ENCODE measurements around the gene CASZ1. TPM values are rescaled to one million over a fixed set of nuclear protein-coding genes. Genes with fewer than 3 reads are reported as not detected.
A peak's percentile ranks its signal among the peaks of the same experiment; 100 is the strongest.

CASZ1 gene
- total RNA-seq (10 to 100 TPM in 1 of 9 donors, 1 to 10 TPM in 8; 2.5 to 35.2 (median 7.5) TPM), polyA plus RNA-seq (10 to 100 TPM in 1 of 3 donors, 1 to 10 TPM in 2; 3.1 to 10.2 (median 3.6) TPM)
- long read RNA-seq, donor 1 = 0 reads
- long read RNA-seq, donor 2 = 0 reads
- long read RNA-seq, donor 3, partial matches to known transcripts = 0 of 1 reads
- long read RNA-seq, donor 3, other reads (novel, unspliced or antisense) = 0 of 1 reads
- long read RNA-seq, donor 4, partial matches to known transcripts = 0 of 1 reads
- long read RNA-seq, donor 4, other reads (novel, unspliced or antisense) = 1 of 1 reads
- long read RNA-seq, donor 5, partial matches to known transcripts = 4 of 7 reads
- long read RNA-seq, donor 5, other reads (novel, unspliced or antisense) = 3 of 7 reads
- long read RNA-seq, donor 6, partial matches to known transcripts = 0 of 2 reads
- long read RNA-seq, donor 6, other reads (novel, unspliced or antisense) = 2 of 2 reads
- long read RNA-seq, donor 7 = 0 reads
- long read RNA-seq, donor 8 = 0 reads
- long read RNA-seq, donor 9 = 0 reads
- long read RNA-seq, donor 10 = 0 reads

- peaks cover 15 to 26% of the 10 kb centered on the region in 2 donors for H3K4me1 ChIP-seq (replicated peaks in 1 of 2)
- H3K27me3 ChIP-seq = no peaks in the 10 kb centered on the region
- peak in 1 of 6 experiments; percentile 35 for TF ChIP-seq CTCF (IDR thresholded peaks at IDR 0.05)
- peak; percentile 22 to 86 for TF ChIP-seq POLR2A (IDR thresholded peaks at IDR 0.05)
- intact Hi-C loops (cut with DNase I) = loop anchor here (10.0 kb wide), 1 partner anchor 291 kb away; no protein-coding TSS in a partner anchor
- DNase-seq = peak; percentile 81 to 89 (median 83)
- H3K9me3 ChIP-seq (replicated peaks in 1 of 3) = no peaks in the 10 kb centered on the region
- peak within 1 kb of the TSS in 2 of 4 donors; percentile 43 to 69 for H3K4me3 ChIP-seq
- no peaks in the 10 kb centered on the region for H3K36me3 ChIP-seq (replicated peaks in 1 of 2)
- 1 to 3% (median 1%) methylated on average over 13 to 88 of the region's 88 CpGs for WGBS, 4 donors
- H3K27ac ChIP-seq = peak within 1 kb of the TSS in 1 of 5 donors; percentile 41
Observed at GRCh38 chr1:10796029-10796944, at the start of gene CASZ1. Gene CASZ1, minus strand, starts transcription at chr1:10796646. Its CDS starts 102,757 bp downstream, at chr1:10693889.

GRCh38 chr1:10843697-10844096 is 47.3 kb upstream of the CASZ1 start:
- TF ChIP-seq POLR2A (IDR thresholded peaks at IDR 0.05) (no peak), CTCF (IDR thresholded peaks at IDR 0.05) (no peak)
- intact Hi-C loops (cut with DNase I) = no loop called here

GRCh38 chr1:10841118-10841517 is 44.7 kb upstream of the CASZ1 start:
- WGBS, 4 donors = 77 to 83% (median 80%) methylated on average over 13 of the region's 13 CpGs
- no peak for DNase-seq
- no peaks in the 10 kb centered on the region for H3K36me3 ChIP-seq (replicated peaks in 1 of 2)
- H3K27me3 ChIP-seq = no peaks in the 10 kb centered on the region
- no peak for TF ChIP-seq POLR2A (IDR thresholded peaks at IDR 0.05)
- TF ChIP-seq CTCF (IDR thresholded peaks at IDR 0.05) = no peak
- no peaks in the 10 kb centered on the region for H3K9me3 ChIP-seq (replicated peaks in 1 of 3)
- H3K27ac ChIP-seq = no peak overlapping the region
- intact Hi-C loops (cut with DNase I) = no loop called here
- no peak overlapping the region for H3K4me3 ChIP-seq
- no peaks in the 10 kb centered on the region for H3K4me1 ChIP-seq (replicated peaks in 1 of 2)

More at GRCh38 chr1:10843697-10844096, 47.3 kb upstream of the CASZ1 start:
- H3K4me1 ChIP-seq (replicated peaks in 1 of 2) = no peaks in the 10 kb centered on the region
- no peak for DNase-seq
- WGBS, 4 donors = 82 to 87% (median 86%) methylated on average over 2 of the region's 2 CpGs
- H3K27me3 ChIP-seq = no peaks in the 10 kb centered on the region
- no peaks in the 10 kb centered on the region for H3K36me3 ChIP-seq (replicated peaks in 1 of 2)
- no peak overlapping the region for H3K27ac ChIP-seq
- H3K9me3 ChIP-seq (replicated peaks in 1 of 3) = no peaks in the 10 kb centered on the region
- no peak overlapping the region for H3K4me3 ChIP-seq

All from adrenal gland (tissue), 19 donors.